Stomach (tissue), 4 donors: ENCODE measurements around the gene TESK1.

Experiments used
- POLR2AphosphoS5 ChIP-seq, 3 donors: sonication (generic); formaldehyde crosslinking; IDR thresholded peaks; one replicate each; pipeline ENCODE4 v1.6.1; 2016; ENCODE audit warnings: antibody characterized with exemption in 3 of 3
- TF ChIP-seq, protein P1 (sequence below), 7 experiments: fragments of 450-650 bp in 4 of 7; fragments of 200-600 bp in 3 of 7; sonication (generic) in 3 of 7; IDR thresholded peaks; one replicate each; pipeline ENCODE4 v1.5.1; 2016 to 2019; ENCODE audit warnings: antibody characterized with exemption in 7 of 7, control low read depth in 2 of 7, mild to moderate bottlenecking in 1 of 7

GRCh38 chr9:35619800-35620158 lies 14.7 kb downstream of the TESK1 start:
- TF ChIP-seq, protein P1, sequence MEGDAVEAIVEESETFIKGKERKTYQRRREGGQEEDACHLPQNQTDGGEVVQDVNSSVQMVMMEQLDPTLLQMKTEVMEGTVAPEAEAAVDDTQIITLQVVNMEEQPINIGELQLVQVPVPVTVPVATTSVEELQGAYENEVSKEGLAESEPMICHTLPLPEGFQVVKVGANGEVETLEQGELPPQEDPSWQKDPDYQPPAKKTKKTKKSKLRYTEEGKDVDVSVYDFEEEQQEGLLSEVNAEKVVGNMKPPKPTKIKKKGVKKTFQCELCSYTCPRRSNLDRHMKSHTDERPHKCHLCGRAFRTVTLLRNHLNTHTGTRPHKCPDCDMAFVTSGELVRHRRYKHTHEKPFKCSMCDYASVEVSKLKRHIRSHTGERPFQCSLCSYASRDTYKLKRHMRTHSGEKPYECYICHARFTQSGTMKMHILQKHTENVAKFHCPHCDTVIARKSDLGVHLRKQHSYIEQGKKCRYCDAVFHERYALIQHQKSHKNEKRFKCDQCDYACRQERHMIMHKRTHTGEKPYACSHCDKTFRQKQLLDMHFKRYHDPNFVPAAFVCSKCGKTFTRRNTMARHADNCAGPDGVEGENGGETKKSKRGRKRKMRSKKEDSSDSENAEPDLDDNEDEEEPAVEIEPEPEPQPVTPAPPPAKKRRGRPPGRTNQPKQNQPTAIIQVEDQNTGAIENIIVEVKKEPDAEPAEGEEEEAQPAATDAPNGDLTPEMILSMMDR (IDR thresholded peaks at IDR 0.05), result no peak
- no peak for TF ChIP-seq POLR2AphosphoS5 (IDR thresholded peaks at IDR 0.05)
